NCI-H446 treated with DMSO at 0.1 percent for 48 hours (cell line): Measurements from ENCODE around the gene MYBPC1.
"Not testable (repeated sequence)": the region's sequence is repeated elsewhere in the genome, so short reads cannot be mapped to it uniquely, and the experiment has no call there.

Source experiments
- DNase-seq: peaks from one replicate; lab custom pipeline; 2025; lab: John Stamatoyannopoulos, UW

Gene MYBPC1, protein sequence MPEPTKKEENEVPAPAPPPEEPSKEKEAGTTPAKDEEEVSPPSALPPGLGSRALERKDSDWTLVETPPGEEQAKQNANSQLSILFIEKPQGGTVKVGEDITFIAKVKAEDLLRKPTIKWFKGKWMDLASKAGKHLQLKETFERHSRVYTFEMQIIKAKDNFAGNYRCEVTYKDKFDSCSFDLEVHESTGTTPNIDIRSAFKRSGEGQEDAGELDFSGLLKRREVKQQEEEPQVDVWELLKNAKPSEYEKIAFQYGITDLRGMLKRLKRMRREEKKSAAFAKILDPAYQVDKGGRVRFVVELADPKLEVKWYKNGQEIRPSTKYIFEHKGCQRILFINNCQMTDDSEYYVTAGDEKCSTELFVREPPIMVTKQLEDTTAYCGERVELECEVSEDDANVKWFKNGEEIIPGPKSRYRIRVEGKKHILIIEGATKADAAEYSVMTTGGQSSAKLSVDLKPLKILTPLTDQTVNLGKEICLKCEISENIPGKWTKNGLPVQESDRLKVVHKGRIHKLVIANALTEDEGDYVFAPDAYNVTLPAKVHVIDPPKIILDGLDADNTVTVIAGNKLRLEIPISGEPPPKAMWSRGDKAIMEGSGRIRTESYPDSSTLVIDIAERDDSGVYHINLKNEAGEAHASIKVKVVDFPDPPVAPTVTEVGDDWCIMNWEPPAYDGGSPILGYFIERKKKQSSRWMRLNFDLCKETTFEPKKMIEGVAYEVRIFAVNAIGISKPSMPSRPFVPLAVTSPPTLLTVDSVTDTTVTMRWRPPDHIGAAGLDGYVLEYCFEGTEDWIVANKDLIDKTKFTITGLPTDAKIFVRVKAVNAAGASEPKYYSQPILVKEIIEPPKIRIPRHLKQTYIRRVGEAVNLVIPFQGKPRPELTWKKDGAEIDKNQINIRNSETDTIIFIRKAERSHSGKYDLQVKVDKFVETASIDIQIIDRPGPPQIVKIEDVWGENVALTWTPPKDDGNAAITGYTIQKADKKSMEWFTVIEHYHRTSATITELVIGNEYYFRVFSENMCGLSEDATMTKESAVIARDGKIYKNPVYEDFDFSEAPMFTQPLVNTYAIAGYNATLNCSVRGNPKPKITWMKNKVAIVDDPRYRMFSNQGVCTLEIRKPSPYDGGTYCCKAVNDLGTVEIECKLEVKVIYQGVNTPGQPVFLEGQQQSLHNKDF

GRCh38 chr12:101594700-101595099, at the start of gene MYBPC1:
TSS of gene MYBPC1 (plus strand) at chr12:101594971. CDS start at chr12:101595071, 100 bp downstream.
- DNase-seq: peak; percentile 39

- DNase-seq: no peak
These were observed 43.2 kb upstream of the MYBPC1 start for GRCh38 chr12:101551362-101552114.

DNA sequence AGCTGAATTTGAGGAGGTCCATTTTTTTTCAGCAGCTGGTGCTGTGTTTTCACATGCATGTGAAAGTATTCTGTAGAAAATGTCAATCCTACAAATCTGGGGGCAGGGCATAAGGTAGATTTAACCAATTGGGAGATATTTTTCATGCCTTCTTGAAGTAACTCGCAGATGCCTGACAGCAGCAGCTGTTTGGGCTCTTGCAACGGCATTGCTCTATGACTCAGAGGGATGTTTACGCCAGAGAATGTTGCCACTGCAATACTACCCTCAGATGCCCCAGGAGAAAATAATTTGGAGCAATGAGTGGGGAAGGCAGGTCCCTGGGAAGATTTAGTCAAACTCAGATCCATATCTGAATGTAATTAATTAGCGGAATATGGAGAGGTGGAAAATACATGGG, 42.5 kb upstream of the MYBPC1 start:
- DNase-seq: peak; percentile 34

DNA sequence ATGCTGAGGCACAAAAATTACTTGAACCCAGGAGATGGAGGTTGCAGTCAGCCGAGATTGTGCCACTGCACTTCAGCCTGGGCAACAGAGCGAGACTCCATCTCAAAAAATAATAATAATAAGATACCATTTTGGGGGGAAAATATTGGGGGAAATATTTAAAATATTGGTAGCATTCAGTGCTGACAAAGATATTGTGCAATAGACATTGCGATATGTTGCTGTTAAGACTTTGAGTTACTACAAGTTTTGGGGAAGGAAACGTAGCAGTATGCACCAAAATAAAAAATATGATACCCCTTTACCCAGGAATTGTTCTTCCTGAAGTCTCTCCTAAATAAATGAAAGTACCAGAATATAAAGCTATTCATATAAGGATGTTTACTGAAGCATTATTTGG, 37.7 kb upstream of the MYBPC1 start:
- no peak for DNase-seq

DNA sequence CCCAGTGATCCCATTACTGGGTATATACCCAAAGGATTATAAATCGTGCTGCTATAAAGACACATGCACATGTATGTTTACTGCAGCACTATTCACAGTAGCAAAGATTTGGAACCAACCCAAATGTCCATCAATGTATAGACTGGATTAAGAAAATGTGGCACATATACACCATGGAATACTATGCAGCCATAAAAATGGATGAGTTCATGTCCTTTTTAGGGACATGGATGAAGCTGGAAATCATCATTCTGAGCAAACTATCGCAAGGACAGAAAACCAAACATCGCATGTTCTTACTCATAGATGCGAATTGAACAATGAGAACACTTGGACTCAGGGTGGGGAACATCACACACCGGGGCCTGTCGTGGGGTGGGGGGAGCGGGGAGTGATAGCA, 36.0 kb upstream of the MYBPC1 start:
- not testable (repeated sequence) for DNase-seq

- DNase-seq: no peak
These were observed 31.6 kb upstream of the MYBPC1 start for GRCh38 chr12:101563212-101563611.

GRCh38 chr12:101564912-101565311, 29.9 kb upstream of the MYBPC1 start:
- DNase-seq: no peak

GRCh38 chr12:101566318-101566717, 28.5 kb upstream of the MYBPC1 start:
- DNase-seq: no peak

DNA sequence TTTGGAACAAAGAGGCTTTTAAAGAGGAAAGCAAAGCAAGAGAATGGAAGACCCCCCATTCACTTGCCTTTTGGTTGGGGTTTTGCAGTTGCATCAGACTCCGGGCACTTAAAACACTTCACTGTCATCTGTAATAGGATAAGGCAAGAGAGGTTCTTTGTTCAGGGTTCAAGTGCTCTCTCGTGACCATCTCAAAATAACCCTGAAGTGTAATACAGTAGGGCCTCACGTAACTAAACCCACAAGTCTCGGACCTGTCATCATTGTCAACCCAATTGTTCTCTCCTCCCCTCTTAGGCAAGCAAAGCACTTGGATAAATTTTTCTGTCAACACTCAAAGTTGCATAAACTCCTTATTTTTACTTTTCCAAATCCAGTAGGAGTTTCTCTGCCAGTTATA, 26.9 kb upstream of the MYBPC1 start:
- DNase-seq: no peak

GRCh38 chr12:101570047-101570446, 24.7 kb upstream of the MYBPC1 start:
- DNase-seq: peak; percentile 76

- DNase-seq: no peak
These were observed 23.7 kb upstream of the MYBPC1 start for GRCh38 chr12:101571105-101571504.

GRCh38 chr12:101573743-101574142, 21.0 kb upstream of the MYBPC1 start:
- DNase-seq: no peak

GRCh38 chr12:101578417-101578816, 16.4 kb upstream of the MYBPC1 start:
- DNase-seq: no peak

DNA sequence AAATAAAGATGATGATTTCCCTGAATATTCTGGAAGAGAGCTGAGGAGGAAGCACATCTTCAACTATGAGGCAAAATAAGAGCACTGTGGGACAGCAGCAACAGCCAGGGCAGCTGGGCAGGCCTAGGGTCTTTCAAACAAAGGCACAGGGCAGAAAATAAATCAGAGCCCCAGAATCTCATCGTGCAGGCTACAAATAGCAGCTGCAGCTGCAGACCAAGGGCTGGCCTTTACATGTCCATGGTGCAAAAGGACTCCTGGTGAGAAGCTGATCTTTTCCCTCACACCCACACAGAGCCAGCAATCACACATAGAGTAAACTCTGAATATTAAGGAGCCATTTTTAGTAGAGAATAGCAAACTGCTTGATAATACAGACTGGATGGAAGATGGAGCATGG, 13.6 kb upstream of the MYBPC1 start:
- DNase-seq: no peak

DNA sequence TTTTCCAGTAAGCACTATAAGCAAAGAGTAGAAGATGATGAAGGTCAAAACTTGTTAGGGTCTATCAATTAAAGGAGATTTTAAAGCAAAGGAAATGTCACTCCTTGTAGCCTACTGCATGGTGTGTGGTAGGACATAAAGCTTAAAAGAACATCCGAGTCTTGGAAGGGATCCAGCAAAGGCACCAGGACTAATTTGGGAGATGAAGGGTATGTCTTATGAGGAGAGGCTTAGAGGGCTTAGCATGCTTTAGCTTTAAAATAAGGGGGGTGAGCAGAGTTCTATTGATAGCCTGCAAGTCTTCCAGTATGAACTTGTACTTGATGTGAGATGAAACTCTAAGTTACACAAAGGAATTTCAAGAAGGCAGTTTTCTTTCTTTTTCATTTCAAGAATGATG, 11.8 kb upstream of the MYBPC1 start:
- no peak for DNase-seq

- DNase-seq: no peak
These were observed 4.4 kb upstream of the MYBPC1 start for GRCh38 chr12:101590383-101590782.

- no peak for DNase-seq
These were observed 3.0 kb upstream of the MYBPC1 start for GRCh38 chr12:101591781-101592180.

DNA sequence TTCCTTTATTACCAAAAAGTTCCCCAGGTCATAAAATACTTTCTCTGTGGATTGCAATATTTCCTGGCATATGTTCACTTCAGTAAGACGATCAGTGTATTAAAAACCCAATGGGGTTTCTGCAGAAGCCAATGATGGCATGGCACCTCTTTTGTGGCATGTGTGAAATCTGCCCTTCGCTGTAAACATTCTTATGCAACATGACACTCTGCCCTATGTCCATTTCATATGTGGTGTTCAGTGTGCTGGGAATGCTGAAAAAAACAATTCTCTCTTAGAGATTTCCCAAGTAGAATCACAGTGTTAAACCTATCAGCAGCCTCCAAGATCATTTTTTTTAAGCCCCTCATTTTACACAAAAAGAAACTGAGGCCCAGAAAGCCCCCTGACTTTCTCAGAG, 2.3 kb upstream of the MYBPC1 start:
- no peak for DNase-seq

- DNase-seq: peak; percentile 34
These were observed 1.9 kb upstream of the MYBPC1 start for GRCh38 chr12:101592921-101593320.

DNA sequence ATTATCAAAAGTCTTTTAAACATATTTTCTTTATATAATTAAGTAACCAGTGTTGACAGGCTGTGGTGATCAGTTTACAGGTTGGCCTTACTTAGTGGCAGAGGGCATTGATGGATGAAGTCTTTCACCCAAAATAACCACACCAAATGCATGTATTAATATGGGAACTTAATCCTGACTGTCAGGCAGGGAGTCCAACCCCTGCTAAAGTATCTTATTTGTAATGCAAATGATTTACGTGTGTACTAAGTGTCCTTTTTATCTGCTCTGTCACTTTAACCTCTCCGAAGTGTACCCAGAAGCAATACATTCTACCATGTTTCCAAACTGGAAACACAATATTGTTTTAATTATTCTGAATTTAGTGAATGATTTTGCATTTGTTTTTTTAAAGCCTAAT, 1.4 kb downstream of the MYBPC1 start:
- no peak for DNase-seq

DNA sequence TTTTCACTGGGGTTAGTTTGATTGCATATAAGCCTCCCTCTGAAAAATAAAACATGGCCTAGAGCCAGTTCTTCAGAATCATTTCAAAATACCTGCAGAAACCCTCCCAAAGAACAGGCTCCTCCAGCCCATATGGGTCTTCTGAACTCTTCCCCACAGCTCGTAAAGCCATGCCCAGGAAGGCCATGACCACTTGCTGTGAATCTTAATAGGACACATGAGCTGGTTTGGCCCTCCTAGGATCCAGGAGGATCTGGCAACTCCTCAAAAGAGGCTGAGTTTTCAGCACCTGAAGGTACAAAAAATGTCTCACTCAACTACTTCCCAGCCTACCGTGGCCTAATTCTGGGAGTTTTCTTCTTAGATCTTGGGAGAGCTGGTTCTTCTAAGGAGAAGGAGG, 2.4 kb downstream of the MYBPC1 start:
- DNase-seq: no peak

DNA sequence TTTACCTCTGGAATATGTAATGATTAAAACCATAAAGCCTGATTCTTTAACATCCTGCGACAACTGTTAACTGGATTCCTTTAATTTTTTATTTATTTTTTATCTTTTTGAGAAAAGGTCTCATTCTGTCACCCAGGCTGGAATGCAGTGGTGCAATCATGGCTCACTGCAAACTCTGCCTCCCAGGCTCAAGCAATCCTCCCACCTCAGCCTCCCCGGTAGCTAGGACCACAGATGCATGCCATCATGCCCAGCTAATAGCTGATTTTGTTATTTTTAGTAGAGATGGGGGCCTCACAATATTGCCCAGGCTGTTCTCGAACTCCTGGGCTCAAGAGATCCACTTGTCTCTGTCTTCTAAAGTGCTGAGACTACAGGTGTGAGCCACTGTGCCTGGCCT, 3.7 kb downstream of the MYBPC1 start:
- no peak for DNase-seq
